ENCODE measurements around the gene HAS3. TPM values are rescaled to one million over a fixed set of nuclear protein-coding genes. Genes with fewer than 3 reads are reported as not detected.
"Not testable (repeated sequence)": the region's sequence is repeated elsewhere in the genome, so short reads cannot be mapped to it uniquely, and the experiment has no call there.

HAS3 gene
- total RNA-seq, 2 experiments from 2014 or later = 0.29 to 0.47 TPM

- not testable (repeated sequence) for DNase-seq; H3K9me3 Mint-ChIP-seq (ENCODE audit: low read depth); H3K27ac Mint-ChIP-seq; H3K27me3 Mint-ChIP-seq; H3K4me3 Mint-ChIP-seq; ATAC-seq
- H3K36me3 Mint-ChIP-seq = peaks cover 14% of the 10 kb centered on the region
- peaks cover 30% of the 10 kb centered on the region for H3K4me1 Mint-ChIP-seq
- CTCF ChIA-PET = interaction anchor here (1.0 to 1.3 kb wide), 2 partner anchors 13 to 598 kb away, joined by 3 to 4 read pairs; no protein-coding TSS in a partner anchor
Observed at GRCh38 chr16:69126801-69127200, 21.3 kb downstream of the HAS3 start.

- CTCF ChIA-PET = interaction anchor here (0.8 to 1.1 kb wide), 3 partner anchors 16 to 599 kb away, joined by 3 to 4 read pairs (median 4); no protein-coding TSS in a partner anchor
- Mint-ChIP-seq H3K27me3 (no peaks in the 10 kb centered on the region), H3K27ac (no peak overlapping the region), H3K36me3 (peaks cover 12% of the 10 kb centered on the region), H3K4me3 (no peak overlapping the region), H3K9me3 (ENCODE audit: low read depth) (no peaks in the 10 kb centered on the region), H3K4me1 (peaks cover 30% of the 10 kb centered on the region)
- no peak for DNase-seq
- ATAC-seq = no peak
Observed at GRCh38 chr16:69127966-69128510, 22.6 kb downstream of the HAS3 start.

DNA sequence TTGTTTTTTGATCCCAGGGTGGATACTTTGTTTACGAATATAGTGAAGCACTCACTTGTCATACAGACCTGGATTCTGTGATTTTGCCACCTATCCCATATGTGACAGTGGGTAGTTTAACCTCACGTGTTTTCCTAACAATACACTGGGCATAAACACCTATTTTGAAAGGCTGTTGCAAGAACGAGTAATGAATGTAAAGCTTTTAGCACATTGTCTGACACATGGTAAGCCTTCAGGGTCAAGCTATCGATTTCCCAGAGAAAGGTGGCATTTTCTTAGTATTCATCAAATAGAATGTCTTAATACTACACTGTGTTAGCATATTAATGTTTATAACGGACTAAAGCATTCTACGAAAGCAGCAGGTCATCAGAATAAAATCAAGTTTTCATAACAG is 25.0 kb downstream of the HAS3 start:
- Mint-ChIP-seq H3K4me3 (peak overlapping the region; percentile 95), H3K36me3 (peaks cover 18% of the 10 kb centered on the region), H3K27ac (peak overlapping the region; percentile 85), H3K4me1 (peaks cover 48% of the 10 kb centered on the region), H3K9me3 (ENCODE audit: low read depth) (no peaks in the 10 kb centered on the region), H3K27me3 (no peaks in the 10 kb centered on the region)
- DNase-seq (no peak), ATAC-seq (no peak)
- CTCF ChIA-PET = interaction anchor here (1.1 to 1.4 kb wide), 3 partner anchors 19 to 610 kb away, joined by 3 to 4 read pairs (median 3); no protein-coding TSS in a partner anchor

- DNase-seq (no peak), ATAC-seq (no peak)
- H3K4me3 Mint-ChIP-seq = peak overlapping the region; percentile 95
- H3K27ac Mint-ChIP-seq = peak overlapping the region; percentile 85
- no peaks in the 10 kb centered on the region for H3K9me3 Mint-ChIP-seq (ENCODE audit: low read depth)
- no peaks in the 10 kb centered on the region for H3K27me3 Mint-ChIP-seq
- H3K4me1 Mint-ChIP-seq = peaks cover 46% of the 10 kb centered on the region
- CTCF ChIA-PET = interaction anchor here (0.9 kb wide), 1 partner anchor 887 kb away, joined by 3 read pairs; the partner anchor contains the start of gene PLA2G15
- H3K36me3 Mint-ChIP-seq = peaks cover 18% of the 10 kb centered on the region
Observed at GRCh38 chr16:69131167-69131838, 25.9 kb downstream of the HAS3 start.

- Mint-ChIP-seq H3K27ac (peak overlapping the region; percentile 87), H3K27me3 (no peaks in the 10 kb centered on the region), H3K9me3 (ENCODE audit: low read depth) (no peaks in the 10 kb centered on the region), H3K36me3 (peaks cover 23% of the 10 kb centered on the region), H3K4me3 (peak overlapping the region; percentile 95), H3K4me1 (peaks cover 50% of the 10 kb centered on the region)
- CTCF ChIA-PET = interaction anchor here (0.9 to 2.9 kb wide), 3 partner anchors 8 to 887 kb away, joined by 3 to 18 read pairs (median 12); partner anchors contain the start of gene PLA2G15
- peak; percentile 85 for DNase-seq
- peak; percentile 54 for ATAC-seq
Observed at GRCh38 chr16:69131839-69132423, 26.5 kb downstream of the HAS3 start.

- DNase-seq = peak; percentile 91
- Mint-ChIP-seq H3K27ac (peak within 1 kb of the TSS; percentile 87), H3K27me3 (no peaks in the 10 kb centered on the region), H3K36me3 (peaks cover 23% of the 10 kb centered on the region), H3K9me3 (ENCODE audit: low read depth) (no peaks in the 10 kb centered on the region), H3K4me3 (peak within 1 kb of the TSS; percentile 95), H3K4me1 (peaks cover 51% of the 10 kb centered on the region)
- CTCF ChIA-PET = interaction anchor here (0.8 to 2.9 kb wide), 5 partner anchors 8 to 178 kb away, joined by 3 to 18 read pairs (median 4); partner anchors contain the start of gene SNTB2
- ATAC-seq = peak; percentile 95
Observed at GRCh38 chr16:69132424-69133252, 27.2 kb downstream of the HAS3 start, which contains the start of the genes CHTF8 and UTP4. Gene CHTF8, minus strand, starts transcription at chr16:69132588. Its CDS starts 11,130 bp downstream, at chr16:69121458. Gene UTP4, plus strand, starts transcription at chr16:69132649. Its CDS starts 811 bp downstream, at chr16:69133460.

DNA sequence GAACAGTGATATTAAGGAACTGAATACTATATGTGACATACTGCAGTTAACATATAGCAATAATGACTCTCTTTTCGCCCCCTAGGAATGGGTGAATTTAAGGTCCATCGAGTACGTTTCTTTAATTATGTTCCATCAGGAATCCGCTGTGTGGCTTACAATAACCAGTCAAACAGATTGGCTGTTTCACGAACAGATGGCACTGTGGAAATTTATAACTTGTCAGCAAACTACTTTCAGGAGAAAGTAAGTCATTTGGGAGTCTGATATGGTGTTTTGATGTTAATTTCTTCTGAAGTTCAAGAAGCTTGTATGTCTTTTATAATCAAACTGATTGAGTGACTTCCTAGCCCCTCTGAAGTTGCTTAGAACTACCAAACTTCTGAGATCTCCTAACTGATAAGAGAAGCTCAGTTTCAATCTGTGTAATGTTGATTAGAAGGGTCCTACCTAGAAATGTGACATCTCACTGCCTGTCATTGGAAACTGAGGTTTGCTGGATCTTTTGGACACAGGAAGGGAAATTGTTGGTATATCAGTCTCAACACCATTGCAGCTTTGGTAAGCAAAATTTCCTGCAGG is 28.0 kb downstream of the HAS3 start:
- peaks cover 49% of the 10 kb centered on the region for H3K4me1 Mint-ChIP-seq
- H3K9me3 Mint-ChIP-seq (ENCODE audit: low read depth) = no peaks in the 10 kb centered on the region
- ATAC-seq = no peak
- H3K36me3 Mint-ChIP-seq = peaks cover 25% of the 10 kb centered on the region
- CTCF ChIA-PET = interaction anchor here (0.8 to 2.9 kb wide), 5 partner anchors 9 to 177 kb away, joined by 3 to 18 read pairs (median 4); partner anchors contain the start of gene SNTB2
- peak overlapping the region; percentile 87 for H3K27ac Mint-ChIP-seq
- H3K4me3 Mint-ChIP-seq = peak overlapping the region; percentile 95
- DNase-seq = no peak
- no peaks in the 10 kb centered on the region for H3K27me3 Mint-ChIP-seq

- Mint-ChIP-seq H3K4me3 (no peak overlapping the region), H3K4me1 (peaks cover 24% of the 10 kb centered on the region), H3K9me3 (ENCODE audit: low read depth) (no peaks in the 10 kb centered on the region), H3K36me3 (peaks cover 51% of the 10 kb centered on the region), H3K27me3 (no peaks in the 10 kb centered on the region), H3K27ac (no peak overlapping the region)
- CTCF ChIA-PET = interaction anchor here (0.7 to 1.4 kb wide), 2 partner anchors 12 to 309 kb away, joined by 4 read pairs; no protein-coding TSS in a partner anchor
- ATAC-seq (no peak), DNase-seq (no peak)
Observed at GRCh38 chr16:69138608-69139007, 33.2 kb downstream of the HAS3 start.

- Mint-ChIP-seq H3K36me3 (peaks cover 49% of the 10 kb centered on the region), H3K4me1 (peaks cover 16% of the 10 kb centered on the region)
- not testable (repeated sequence) for H3K4me3 Mint-ChIP-seq; H3K27me3 Mint-ChIP-seq; DNase-seq; H3K27ac Mint-ChIP-seq; ATAC-seq; H3K9me3 Mint-ChIP-seq (ENCODE audit: low read depth)
- CTCF ChIA-PET = interaction anchor here (0.7 to 1.3 kb wide), 2 partner anchors 11 to 309 kb away, joined by 4 to 5 read pairs; no protein-coding TSS in a partner anchor
Observed at GRCh38 chr16:69139464-69139863, 34.0 kb downstream of the HAS3 start.

GRCh38 chr16:69141014-69141413 is 35.6 kb downstream of the HAS3 start:
- CTCF ChIA-PET = interaction anchor here (1.2 kb wide), 1 partner anchor 154 kb away, joined by 3 read pairs; no protein-coding TSS in a partner anchor
- H3K27me3 Mint-ChIP-seq = no peaks in the 10 kb centered on the region
- no peak for DNase-seq
- H3K4me1 Mint-ChIP-seq = peaks cover 9% of the 10 kb centered on the region
- no peaks in the 10 kb centered on the region for H3K9me3 Mint-ChIP-seq (ENCODE audit: low read depth)
- peaks cover 51% of the 10 kb centered on the region for H3K36me3 Mint-ChIP-seq
- no peak overlapping the region for H3K27ac Mint-ChIP-seq
- H3K4me3 Mint-ChIP-seq = no peak overlapping the region
- ATAC-seq = no peak

GRCh38 chr16:69141936-69142335 is 36.5 kb downstream of the HAS3 start:
- no peak for DNase-seq
- no peak overlapping the region for H3K4me3 Mint-ChIP-seq
- CTCF ChIA-PET = no interaction called here
- no peaks in the 10 kb centered on the region for H3K27me3 Mint-ChIP-seq
- peaks cover 51% of the 10 kb centered on the region for H3K36me3 Mint-ChIP-seq
- H3K27ac Mint-ChIP-seq = no peak overlapping the region
- H3K4me1 Mint-ChIP-seq = peaks cover 5% of the 10 kb centered on the region
- no peak for ATAC-seq
- H3K9me3 Mint-ChIP-seq (ENCODE audit: low read depth) = no peaks in the 10 kb centered on the region

DNA sequence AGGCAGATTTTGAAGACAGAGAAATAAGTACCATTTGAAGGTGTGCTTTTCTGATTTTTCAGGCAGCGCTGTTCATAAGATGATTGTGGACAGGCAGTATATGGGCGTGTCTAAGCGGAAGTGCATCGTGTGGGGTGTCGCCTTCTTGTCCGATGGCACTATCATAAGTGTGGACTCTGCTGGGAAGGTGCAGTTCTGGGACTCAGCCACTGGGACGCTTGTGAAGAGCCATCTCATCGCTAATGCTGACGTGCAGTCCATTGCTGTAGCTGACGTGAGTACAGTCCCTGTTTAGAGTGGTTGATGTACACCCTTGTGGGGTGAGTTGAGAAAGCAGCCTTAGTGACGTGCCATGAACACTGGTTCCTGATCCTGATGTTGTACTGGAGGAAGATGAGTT is 37.7 kb downstream of the HAS3 start:
- CTCF ChIA-PET = no interaction called here
- DNase-seq (no peak), ATAC-seq (no peak)
- H3K27me3 Mint-ChIP-seq = no peaks in the 10 kb centered on the region
- H3K9me3 Mint-ChIP-seq (ENCODE audit: low read depth) = no peaks in the 10 kb centered on the region
- H3K27ac Mint-ChIP-seq = no peak overlapping the region
- H3K4me1 Mint-ChIP-seq = no peaks in the 10 kb centered on the region
- H3K36me3 Mint-ChIP-seq = peaks cover 49% of the 10 kb centered on the region
- no peak overlapping the region for H3K4me3 Mint-ChIP-seq
